ENCODE data around the gene MEGF11. TPM values are rescaled to one million over a fixed set of nuclear protein-coding genes. Genes with fewer than 3 reads are reported as not detected.

Gene MEGF11
- total RNA-seq, 4 donors from 2014 or later, result 0.20 TPM; not detected in 3

DNA sequence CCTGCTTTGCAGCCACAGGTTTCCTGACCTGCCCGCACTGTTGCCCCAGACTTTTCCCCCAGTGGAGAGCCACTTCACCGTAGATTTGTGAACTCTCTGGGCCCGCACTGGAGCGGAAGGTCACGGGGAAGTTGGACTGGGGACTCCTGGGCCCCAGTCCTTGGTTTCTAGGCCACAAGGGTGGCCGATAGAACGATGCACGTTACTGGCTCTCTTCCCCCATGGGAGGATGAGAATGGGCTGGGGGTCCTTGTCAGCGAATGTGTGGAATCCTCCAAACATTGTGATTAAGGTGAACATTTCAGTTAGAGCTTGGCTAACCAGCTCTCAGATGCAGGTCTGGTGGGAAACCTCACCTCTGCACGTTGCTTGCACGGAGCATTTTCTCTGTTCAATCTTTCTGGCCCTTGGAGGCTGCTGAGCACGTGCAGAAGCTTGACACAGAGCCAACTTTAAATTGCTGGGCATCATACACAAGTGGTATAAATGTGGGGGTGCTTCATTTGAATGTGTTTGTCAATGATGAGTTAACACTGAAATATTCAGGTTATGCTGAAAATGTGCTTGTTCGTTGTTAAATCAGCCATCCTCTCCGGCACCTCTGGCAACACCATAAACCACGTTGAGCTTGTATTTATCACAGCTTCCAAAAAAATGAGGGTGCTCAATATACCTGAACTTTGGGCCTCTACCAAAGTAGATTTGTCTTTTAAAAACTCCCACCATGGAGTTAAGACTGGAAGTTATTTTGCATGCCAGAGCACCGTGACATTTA, 40.8 kb upstream of the MEGF11 start:
- DNase-seq, result peak; percentile 15 to 20

DNA sequence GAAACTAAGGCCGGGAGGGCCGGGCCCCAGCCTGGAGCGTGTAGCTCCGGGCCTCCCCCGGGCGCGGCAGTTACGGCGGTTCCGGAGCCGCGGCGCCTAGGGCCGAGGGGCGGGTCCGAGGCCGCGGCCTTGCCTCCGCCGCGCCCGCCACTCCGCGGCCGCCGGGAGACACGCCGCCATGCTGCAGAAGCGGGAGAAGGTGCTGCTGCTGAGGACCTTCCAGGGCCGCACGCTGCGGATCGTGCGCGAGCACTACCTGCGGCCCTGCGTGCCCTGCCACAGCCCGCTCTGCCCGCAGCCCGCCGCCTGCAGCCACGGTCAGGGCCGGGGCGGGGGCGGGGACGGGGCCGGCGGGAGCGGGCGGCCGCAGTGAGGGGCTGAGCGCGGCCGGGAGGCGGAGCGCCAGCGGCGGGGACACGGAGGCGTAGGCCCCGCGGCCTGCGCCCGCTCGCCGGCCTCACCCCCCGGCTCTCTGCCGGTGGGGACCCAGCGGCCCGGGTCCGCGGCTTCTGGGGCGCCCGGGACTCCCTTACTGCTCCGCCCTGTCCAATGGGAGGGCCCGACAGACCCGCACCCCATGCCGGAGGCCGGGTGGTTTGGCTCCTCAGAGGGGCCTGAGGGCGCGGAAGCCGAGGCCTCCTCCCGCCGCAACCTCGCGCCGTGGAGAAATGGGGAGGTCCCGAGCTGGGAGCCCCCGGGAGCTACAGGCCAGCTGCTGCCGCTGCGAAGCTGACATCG, 40.0 kb upstream of the MEGF11 start, which contains the start of gene DIS3L:
TSS of gene DIS3L (plus strand) at position 150 of the 738 bp plus-strand sequence. CDS start at position 179, 29 bp downstream.
- DNase-seq, result peak; percentile 61 to 65
- peak within 1 kb of the TSS; percentile 54 to 68 (median 66) for H3K4me3 ChIP-seq (replicated peaks in 1 of 3)
- peak; percentile 17 to 65 for TF ChIP-seq POLR2A (IDR thresholded peaks at IDR 0.05)
- TF ChIP-seq, protein P1, sequence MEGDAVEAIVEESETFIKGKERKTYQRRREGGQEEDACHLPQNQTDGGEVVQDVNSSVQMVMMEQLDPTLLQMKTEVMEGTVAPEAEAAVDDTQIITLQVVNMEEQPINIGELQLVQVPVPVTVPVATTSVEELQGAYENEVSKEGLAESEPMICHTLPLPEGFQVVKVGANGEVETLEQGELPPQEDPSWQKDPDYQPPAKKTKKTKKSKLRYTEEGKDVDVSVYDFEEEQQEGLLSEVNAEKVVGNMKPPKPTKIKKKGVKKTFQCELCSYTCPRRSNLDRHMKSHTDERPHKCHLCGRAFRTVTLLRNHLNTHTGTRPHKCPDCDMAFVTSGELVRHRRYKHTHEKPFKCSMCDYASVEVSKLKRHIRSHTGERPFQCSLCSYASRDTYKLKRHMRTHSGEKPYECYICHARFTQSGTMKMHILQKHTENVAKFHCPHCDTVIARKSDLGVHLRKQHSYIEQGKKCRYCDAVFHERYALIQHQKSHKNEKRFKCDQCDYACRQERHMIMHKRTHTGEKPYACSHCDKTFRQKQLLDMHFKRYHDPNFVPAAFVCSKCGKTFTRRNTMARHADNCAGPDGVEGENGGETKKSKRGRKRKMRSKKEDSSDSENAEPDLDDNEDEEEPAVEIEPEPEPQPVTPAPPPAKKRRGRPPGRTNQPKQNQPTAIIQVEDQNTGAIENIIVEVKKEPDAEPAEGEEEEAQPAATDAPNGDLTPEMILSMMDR (IDR thresholded peaks at IDR 0.05), result peak in 2 of 6 experiments; percentile 1 to 7
- peaks cover 20% of the 10 kb centered on the region in 2 donors for H3K4me1 ChIP-seq
- 0 to 1% methylated on average over 2 to 19 of the region's 92 CpGs for WGBS, 2 donors
- H3K27ac ChIP-seq, result peak within 1 kb of the TSS; percentile 77 to 92 (median 91)
- H3K36me3 ChIP-seq, result no peaks in the 10 kb centered on the region
- no peaks in the 10 kb centered on the region for H3K27me3 ChIP-seq
- intact Hi-C loops (cut with DNase I), result no loop called here
- no peaks in the 10 kb centered on the region for H3K9me3 ChIP-seq

More for the DNA sequence above, 40.8 kb upstream of the MEGF11 start:
- no peaks in the 10 kb centered on the region for H3K9me3 ChIP-seq
- intact Hi-C loops (cut with DNase I), result no loop called here
- WGBS, 2 donors, result 6% methylated on average over 13 to 15 of the region's 16 CpGs
- H3K4me3 ChIP-seq (replicated peaks in 1 of 3), result peak overlapping the region in 2 of 3 donors; percentile 11 to 68
- no peaks in the 10 kb centered on the region for H3K36me3 ChIP-seq
- peak overlapping the region; percentile 77 to 92 (median 91) for H3K27ac ChIP-seq
- H3K4me1 ChIP-seq, result peaks cover 20% of the 10 kb centered on the region in 2 donors
- H3K27me3 ChIP-seq, result no peaks in the 10 kb centered on the region
- TF ChIP-seq, protein P1 (IDR thresholded peaks at IDR 0.05), result no peak

DNA sequence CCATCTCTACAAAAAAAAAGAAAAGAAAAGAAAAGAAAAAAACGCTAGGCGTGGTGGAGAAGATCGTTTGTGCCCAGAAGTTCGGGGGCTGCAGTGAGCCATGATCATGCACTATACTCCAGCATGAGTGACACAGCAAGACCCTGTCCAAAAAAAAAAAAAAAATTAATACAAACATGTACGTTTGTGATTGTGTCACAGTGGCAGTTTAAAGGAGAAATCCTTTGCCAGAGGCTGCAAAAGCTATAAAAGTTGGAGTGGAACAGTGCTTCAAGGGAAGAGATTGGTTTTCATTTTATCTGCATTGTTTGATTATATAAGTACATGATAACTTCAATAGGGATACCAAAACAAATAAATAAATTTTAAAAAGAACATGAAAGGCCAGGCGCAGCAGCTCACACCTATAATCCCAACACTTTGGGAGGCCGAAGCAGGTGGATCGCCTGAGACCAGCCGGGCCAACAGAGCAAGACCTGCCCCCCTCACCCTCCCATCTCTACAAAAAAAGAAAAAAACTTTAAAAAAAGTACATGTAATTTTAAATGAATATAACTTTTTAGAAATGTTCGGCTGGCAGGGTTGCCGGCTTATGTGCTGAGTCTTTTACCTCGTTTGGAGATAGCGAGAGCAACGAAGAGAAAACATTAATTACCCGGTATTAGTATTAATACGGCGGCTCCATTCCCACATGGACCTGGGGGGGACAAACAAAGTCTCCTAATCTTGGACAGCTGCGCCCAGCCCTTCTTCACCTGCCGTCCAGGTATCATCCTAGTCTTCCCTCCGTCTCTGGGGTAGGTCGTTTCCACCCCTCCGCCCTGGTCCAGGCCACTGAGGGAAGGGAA, 39.2 kb upstream of the MEGF11 start:
- no peaks in the 10 kb centered on the region for H3K36me3 ChIP-seq
- H3K27ac ChIP-seq, result peak overlapping the region; percentile 77 to 92 (median 91)
- H3K4me1 ChIP-seq, result peaks cover 20% of the 10 kb centered on the region in 2 donors
- TF ChIP-seq POLR2A (IDR thresholded peaks at IDR 0.05), result no peak
- TF ChIP-seq, protein P1 (IDR thresholded peaks at IDR 0.05), result no peak
- H3K27me3 ChIP-seq, result no peaks in the 10 kb centered on the region
- H3K9me3 ChIP-seq, result no peaks in the 10 kb centered on the region
- peak; percentile 9 to 10 for DNase-seq
- WGBS, 2 donors, result 13 to 18% methylated on average over 22 of the region's 22 CpGs
- peak overlapping the region; percentile 54 to 68 (median 66) for H3K4me3 ChIP-seq (replicated peaks in 1 of 3)
- intact Hi-C loops (cut with DNase I), result no loop called here

DNA sequence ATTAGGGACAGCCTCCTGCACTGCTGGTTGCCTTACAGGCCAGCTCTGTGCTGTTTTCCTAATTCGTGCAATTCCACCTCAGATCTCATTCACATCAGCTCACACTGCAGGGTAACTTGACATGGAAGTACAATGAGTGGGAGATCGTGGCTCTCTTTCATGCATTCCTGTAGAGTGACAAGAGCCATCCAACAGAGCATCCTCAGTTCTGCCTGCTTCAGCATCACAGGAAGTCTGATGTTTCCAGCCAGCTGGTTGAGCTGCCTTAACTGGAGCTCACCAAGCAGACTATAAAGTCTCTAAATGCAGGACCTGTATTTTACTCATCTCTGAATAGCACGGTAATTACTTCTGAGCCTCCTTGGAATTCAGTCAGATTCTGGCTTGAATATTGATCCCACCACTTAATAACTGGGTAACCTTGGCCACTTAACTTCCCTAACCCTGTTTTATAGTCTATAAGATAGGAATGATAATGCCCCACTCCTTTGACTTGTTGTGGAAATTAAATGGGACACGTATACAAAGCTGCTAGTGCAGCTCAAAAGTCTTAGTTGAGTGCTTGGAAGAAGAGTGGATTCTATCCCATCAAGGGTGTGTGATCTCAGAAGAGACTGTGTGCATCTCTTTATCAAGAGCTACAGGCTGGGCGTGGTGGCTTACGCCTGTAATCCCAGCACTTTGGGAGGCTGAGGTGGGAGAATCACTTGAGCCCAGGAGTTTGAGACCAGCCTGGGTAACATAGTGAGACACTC, 38.4 kb upstream of the MEGF11 start:
- H3K36me3 ChIP-seq, result no peaks in the 10 kb centered on the region
- no peak for DNase-seq
- H3K27ac ChIP-seq, result peak overlapping the region in 2 of 3 donors; percentile 91 to 92
- no peak overlapping the region for H3K4me3 ChIP-seq (replicated peaks in 1 of 3)
- WGBS, 2 donors, result 89 to 90% methylated on average over 6 of the region's 6 CpGs
- intact Hi-C loops (cut with DNase I), result no loop called here
- H3K9me3 ChIP-seq, result no peaks in the 10 kb centered on the region
- TF ChIP-seq, protein P1 (IDR thresholded peaks at IDR 0.05), result no peak
- no peak for TF ChIP-seq POLR2A (IDR thresholded peaks at IDR 0.05)
- H3K4me1 ChIP-seq, result peaks cover 20% of the 10 kb centered on the region in 2 donors
- H3K27me3 ChIP-seq, result no peaks in the 10 kb centered on the region
